Measurements from ENCODE around the gene THOP1.

GRCh38 chr19:2805991-2806649 lies 20.8 kb downstream of the THOP1 start:
- TF ChIP-seq CTCF (IDR thresholded peaks at IDR 0.05) (no peak), POLR2A (IDR thresholded peaks at IDR 0.05) (no peak)
